ENCODE results near the gene LARP4B.
"Not testable (repeated sequence)": the region's sequence is repeated elsewhere in the genome, so short reads cannot be mapped to it uniquely, and the experiment has no call there.

LARP4B gene

DNA sequence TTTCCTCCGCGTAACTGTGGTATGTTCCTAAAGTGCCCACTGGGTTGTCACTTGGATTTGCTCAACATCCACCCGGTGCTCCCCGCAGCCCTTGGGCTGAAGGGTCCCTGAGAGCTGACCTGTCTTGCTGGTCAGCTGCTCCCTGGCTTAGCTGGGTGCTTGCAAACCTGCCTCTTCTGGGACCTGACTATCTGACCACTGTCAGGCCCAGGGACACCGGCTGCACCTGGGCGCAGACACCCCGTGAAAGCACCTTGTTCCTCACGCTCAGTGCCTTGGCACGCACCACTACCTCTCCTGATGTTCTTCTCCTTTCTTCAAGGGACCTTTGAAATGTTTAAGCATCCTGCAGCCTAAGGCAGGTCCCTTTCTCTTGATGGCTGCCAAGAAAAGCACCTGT lies 26.6 kb upstream of the LARP4B start:
- no peak for DNase-seq (ENCODE audit: low read depth in 3 of 3)

DNA sequence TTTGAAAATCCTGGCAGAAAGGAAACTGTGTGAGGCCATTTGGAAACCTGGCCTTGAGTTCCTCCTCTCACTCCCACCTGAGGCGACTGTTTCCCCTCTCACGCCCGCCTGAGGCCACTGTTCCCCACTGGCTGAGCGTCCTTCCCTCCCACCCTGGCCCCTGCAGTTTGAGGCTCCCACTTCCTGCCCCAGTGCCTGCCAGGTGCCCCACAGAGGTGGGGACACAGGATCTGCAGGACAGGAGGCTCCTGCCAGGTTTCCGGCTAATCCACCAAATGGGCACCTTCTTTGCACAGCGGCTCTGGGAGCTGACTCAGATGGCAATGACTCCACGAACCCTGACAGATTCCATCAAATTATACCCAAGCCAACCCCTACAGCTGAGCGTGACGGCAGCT lies 24.3 kb upstream of the LARP4B start:
- no peak for DNase-seq (ENCODE audit: low read depth in 3 of 3)

DNA sequence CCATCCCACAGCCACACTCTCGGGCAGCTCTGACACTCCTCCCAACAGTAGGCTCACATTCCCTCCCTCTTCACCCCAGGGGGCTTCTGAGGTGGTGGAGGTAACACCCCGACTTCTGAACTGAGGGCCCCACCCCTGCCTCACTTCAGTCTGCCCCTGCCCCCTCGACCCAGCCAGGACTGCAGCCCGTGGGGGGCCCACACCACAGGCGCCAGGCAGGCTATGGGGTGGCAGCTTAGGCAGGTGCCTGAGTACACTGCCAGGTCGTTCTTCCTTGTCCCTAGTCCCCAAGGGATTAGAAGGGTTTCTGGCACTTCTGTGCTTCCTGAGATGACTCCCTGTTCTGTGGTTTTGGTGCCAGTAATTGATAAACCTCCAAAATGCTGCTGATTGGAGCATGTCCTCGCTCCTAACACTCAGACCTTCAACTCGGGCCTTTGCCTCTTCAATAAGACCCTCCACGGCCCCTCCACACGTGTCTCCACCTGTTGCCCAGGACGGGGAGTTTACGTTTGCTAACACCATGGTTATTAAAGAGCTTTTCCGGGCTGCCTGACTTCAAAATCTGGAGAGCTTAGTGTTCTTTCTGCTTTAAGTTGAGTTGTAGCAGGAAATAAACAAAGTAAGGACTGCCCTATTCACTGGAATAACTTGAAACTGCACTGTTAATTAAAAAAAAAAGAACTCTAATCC lies 23.8 kb upstream of the LARP4B start:
- no peak for DNase-seq (ENCODE audit: low read depth in 3 of 3)

DNA sequence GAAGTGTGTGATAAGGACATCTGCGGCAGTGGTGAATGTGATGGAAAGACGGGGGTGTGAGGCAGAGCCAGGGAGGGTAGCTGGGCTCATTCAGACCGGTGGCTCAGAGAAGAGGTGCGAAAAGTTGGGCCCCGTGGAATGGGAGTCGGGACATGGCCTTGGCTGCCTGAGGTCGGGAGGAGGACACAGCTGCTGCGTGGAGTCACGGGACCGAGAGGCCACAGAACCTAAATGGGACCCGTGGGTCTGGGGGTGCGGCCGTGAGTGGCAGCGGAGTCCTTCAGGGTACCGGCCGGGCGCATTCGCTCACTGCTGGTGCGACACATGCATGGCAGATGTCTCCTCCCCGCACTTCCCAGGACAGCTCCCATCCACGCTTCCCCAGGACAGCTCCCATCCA lies 22.9 kb upstream of the LARP4B start:
- no peak for DNase-seq (ENCODE audit: low read depth in 3 of 3)

DNA sequence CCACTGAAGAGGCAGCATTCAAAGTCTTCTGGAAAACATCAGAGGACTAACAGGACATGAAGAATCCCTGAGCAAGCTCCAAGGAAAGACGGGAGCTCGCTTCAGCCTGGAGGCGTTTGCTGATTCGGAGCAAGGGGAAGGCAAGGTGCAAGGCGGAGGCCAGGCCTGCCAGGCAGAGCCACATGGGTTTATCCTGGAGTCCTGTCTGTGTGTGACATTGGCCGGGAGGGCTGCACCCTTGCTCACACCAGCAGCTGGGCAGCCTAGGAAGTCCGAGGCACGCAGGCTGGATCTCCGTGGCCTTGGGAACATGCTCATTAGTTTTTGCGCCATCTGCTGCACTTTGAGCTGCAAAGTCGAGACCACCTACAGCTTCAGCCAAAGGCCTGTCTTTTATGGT lies 22.3 kb upstream of the LARP4B start:
- DNase-seq (ENCODE audit: low read depth in 3 of 3): no peak

DNA sequence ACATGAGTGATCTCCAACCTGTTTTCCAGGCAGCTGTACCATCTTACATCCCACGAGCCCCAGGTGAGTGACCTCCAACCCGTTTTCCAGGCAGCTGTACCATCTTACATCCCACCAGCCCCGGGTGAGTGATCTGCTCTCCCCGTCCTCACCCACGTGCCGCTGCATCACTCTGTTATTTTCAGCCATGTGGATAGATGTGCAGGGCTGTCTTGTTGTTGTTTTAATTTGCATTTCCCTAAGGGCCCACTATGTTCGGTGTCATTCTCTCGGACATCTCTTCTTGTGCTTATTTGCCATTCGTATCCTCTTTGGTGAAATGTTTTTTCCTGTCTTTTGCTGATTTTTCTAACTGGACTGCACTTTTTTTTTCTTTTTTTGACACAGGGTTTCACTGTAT lies 17.9 kb upstream of the LARP4B start:
- no peak for DNase-seq (ENCODE audit: low read depth in 3 of 3)

DNA sequence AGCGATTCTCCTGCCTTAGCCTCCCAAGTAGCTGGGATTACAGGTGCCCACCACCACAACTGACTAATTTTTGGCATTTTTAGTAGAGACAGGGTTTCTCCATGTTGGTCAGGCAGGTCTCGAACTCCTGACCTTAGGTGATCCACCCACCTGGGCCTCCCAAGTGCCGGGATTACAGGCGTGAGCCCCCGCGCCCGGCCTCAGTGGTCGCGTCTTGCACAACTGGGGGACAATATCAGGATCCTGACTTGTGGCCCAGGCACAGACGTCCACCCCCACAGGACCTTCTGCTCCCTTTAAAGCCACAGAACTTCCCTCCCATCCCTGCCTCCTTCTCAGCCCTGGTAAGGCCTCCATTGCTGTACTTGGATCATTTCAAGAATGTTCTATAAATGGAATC lies 16.8 kb upstream of the LARP4B start:
- DNase-seq (ENCODE audit: low read depth in 3 of 3): no peak

DNA sequence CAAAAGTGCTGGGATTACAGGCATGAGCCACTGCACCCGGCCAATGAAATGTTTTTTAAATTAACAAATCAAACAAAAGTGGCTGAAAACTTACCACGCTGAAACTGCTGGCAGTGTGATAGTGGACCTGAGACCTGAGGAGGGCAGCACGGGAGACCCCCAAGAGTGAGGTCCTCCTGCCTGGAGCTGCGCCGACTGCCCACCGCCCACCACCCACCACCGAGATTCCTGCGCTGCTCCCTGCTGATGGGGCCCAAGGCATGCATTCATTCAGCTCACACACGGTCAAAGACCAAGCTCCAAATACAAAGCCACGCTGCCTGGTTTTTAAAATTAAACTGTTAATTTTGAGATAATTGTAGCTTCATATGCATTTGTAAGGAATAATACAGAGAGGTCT lies 16.4 kb upstream of the LARP4B start:
- DNase-seq (ENCODE audit: low read depth in 3 of 3): no peak

DNA sequence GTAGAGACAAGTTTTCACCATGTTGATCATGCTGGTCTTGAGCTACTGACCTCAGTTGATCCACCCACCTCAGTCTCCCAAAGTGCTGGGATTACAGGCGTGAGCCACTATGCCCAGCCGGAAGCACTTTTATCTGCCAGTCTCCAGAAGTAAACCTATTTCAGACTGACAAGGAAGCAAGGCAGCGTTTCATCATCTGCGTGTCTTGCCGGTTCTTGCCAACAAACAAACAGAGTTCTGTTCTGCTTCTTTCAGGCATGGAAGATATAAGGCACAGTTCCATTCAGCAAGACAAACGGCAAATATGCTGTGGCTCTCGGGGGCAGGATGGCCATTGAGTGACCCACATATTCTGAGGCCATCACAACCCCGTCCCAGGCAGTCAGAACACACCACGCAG lies 15.5 kb upstream of the LARP4B start:
- DNase-seq (ENCODE audit: low read depth in 3 of 3): no peak

DNA sequence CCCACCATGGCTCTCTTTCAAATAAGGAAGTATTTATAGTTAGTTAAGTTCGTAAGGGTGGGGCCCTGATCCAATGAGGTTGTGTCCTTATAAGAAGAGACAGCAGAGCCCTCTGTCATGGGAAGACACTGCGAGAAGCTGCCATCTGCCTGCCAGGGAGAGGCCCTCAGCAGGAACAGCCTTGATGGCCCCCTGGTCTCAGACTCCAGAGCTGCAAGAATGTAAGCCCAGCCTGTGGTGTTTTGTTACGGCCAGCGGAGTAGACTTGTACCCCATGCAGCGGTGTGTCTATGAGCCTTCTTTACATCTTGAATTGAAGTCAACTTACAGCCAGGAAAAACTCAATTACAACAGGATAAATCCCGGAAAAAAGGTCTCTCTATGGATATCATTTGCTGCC lies 14.3 kb upstream of the LARP4B start:
- no peak for DNase-seq (ENCODE audit: low read depth in 3 of 3)

DNA sequence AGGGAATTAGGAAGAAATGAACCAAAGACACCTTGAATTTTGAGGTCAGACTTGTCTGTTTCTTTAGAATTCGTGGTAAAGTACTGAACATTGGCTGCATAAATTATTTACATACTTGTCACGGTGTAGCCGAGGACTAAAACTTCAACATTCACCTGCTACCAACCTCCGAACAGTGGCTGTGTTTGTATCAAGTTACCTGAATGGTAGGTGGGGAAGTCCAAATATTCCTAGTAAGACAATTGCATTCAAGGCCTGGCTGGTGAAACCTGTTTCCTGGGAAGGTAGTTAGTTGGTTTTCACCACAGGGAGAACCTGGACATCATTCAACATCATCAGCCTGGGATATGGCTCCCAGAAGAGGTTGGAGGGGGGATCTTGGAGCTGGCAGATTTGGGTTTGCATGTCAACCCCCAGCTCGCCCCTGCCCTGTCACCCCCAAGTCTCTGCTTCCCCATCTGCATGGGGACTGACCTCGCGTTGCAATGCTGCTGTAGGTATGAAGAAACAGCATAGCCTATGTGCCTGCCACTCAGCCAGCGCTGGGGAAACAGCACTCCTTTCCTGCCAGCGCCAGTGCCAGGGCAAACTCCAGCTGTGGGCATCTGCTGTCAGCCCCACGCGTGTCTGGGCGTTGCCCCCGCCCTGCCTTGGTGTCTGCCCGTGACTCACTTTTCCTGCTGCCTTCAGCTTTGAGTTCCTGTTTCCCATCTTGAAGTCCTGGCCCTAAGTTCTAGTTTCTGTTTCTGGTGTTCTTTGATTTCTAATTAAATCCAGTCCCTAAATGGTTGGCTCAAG lies 12.7 kb upstream of the LARP4B start:
- DNase-seq (ENCODE audit: low read depth in 3 of 3): no peak

DNA sequence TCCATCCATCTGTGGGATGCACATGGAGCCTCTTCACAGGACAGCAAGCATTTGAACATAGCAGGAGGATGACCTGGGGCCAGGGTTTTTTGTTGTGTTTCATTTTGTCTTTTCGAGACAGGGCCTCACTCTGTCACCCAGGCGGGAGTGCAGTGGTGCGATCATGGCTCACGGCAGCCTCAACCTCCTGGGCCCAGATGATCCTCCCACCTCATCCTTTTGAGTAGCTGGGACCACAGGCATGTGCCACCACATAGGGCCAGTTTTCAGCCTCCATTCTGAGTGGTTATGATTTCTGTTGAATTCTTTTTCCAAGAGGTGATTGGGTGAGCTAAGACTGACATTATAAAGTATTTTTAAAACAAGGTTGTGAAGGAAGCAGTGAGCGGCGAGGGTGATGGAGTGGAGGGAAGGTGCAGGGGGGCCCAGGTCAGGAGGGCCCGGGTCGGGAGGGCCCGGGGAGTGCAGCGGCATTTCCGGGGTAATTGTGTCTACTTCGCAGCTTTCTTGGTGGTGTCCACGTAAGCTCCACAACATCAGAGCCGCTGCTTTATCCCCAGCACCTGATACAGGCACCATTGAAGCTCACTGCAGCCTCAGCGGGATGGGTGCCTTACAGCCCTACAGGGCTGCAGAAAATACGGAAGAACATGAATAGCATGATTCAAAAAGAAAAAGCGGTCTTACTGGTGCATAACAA lies 12.0 kb upstream of the LARP4B start:
- no peak for DNase-seq (ENCODE audit: low read depth in 3 of 3)

DNA sequence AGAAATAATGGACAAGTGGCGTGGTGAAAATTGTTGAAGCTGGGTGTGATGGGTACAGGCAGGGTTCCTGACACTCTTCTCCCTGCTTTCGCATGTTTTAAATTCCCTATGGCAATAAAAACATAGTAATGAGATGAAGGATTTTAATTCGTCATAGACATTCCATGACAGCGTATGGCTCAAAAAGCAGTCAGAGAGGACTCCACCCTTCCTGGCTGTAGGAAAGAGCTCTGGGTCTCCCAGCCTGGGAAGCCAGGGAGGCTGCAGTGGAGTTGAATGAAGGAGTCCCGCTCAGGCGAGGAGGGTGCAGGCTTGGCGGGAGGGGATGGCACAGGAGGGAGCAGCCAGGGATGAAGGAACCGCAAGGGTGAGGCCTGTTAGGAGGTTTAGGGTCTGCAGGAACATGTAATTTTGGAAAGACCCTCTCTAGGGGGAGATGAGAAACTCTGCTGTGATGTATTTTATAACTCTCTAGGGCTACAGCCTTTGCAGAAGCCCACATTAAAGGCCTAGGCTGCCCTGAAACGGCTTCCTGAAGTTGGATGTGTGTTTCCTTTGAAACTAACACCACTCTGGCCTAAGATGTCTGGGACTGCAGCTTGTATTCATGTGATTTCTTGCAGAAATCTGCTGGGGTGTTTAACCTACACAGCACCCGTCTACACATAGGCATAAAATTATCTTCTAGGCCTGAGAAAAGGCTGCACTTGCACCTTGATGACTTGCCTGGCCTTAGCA lies 7.6 kb upstream of the LARP4B start:
- no peak for DNase-seq (ENCODE audit: low read depth in 3 of 3)

DNA sequence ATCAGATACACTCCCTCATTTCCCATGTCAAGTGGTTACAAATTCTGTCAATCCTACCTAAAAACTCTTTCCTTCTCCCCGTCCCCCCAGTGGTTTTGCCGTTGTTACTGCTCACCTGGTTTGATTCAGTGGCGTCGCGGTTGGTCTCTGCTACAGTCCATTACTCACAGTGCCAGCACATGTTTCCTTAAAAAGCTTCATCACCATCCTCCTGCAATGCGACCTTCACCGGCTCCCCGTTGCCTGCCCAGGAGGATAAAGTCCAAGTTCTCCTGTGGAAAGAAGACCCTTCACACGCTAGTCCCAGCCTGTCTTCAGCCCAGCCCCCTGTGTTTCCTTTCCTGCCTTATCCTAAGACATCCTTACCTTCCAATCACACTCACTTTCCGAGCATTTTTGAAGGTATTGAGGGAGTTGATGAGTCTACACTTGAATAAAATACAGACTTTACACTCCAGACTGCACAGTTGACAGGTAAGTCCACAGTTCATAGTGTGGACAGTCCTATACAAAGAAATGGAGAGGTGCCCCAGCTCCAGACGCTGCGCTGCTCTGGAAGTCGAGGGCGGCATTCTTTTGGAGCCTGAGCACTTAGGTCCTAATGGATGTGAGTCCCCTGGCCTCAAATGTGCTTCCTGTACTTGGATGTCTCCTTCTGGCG lies 3.4 kb upstream of the LARP4B start:
- DNase-seq (ENCODE audit: low read depth in 3 of 3): no peak

DNA sequence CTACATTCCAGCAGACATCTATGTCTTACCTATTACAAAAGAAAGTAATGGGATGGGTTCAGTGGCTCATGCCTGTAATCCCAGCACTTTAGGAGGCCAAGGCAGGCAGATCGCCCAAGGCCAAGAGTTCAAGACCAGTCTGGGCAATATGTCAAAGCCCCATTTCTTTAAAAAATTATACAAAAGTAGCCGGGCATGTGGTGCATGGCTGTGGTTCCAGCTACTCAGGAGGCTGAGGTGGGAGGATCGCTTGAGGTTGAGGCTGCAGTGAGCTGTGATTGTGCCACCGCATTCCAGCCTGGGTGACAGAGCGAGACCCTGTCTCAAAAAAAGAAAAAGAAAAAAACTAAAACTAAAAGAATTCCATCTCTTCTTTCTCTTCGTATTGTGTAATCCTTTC lies 2.7 kb upstream of the LARP4B start:
- DNase-seq (ENCODE audit: low read depth in 3 of 3): not testable (repeated sequence)

DNA sequence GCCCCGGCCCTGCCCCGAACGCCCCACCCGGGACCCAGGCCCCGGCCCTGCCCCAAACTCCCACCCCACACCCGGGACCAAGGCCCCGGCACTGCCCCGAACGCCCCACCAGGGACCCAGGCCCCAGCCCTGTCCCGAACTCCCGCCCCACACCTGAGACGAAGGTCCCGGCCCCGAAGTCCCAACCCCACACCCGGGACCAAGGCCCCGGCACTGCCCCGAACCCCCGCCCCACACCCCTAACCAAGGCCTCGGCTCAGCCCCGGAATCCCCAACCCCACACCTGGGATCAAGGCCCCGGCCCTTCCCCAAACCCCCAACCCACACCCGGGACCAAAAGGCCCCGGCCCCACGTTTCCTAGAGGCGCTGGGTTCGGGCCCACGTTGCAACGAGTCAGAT lies 1.1 kb upstream of the LARP4B start:
- DNase-seq (ENCODE audit: low read depth in 3 of 3): no peak

DNA sequence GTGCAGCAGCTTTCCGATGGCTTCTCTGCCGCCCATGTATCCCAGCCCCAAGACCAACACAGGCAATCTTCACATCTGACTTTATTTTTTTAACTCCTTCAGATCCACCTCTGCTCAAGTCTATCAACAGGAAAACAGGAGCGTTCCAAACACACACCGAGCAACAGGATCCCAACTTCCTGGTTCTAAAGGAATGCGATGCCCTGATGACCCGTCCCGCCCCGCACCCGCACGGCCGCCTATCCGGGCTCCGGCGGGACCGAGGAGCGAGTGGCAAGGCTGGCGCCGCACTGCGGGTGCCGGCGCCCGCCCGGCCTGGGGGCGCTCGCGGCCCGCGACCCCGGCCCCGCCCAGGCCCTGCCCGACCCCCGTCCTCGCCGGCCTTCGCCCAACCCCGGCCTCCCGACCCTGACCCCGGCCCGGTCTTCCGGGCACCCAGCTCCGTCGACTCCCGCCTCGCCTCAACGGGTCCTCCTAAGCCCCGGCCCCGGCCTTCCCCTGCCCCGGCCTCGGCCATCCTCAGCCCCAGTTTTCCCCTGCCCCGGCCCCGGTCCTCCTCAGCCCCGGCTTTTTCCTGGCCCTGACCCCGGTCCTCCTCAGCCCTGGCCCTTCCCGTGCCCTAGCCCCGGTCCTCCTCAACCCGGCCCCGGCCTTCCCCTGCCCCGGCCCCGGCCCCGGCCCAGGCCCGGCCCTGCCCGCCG lies 730 bp downstream of the LARP4B start:
- DNase-seq (ENCODE audit: low read depth in 3 of 3): no peak

DNA sequence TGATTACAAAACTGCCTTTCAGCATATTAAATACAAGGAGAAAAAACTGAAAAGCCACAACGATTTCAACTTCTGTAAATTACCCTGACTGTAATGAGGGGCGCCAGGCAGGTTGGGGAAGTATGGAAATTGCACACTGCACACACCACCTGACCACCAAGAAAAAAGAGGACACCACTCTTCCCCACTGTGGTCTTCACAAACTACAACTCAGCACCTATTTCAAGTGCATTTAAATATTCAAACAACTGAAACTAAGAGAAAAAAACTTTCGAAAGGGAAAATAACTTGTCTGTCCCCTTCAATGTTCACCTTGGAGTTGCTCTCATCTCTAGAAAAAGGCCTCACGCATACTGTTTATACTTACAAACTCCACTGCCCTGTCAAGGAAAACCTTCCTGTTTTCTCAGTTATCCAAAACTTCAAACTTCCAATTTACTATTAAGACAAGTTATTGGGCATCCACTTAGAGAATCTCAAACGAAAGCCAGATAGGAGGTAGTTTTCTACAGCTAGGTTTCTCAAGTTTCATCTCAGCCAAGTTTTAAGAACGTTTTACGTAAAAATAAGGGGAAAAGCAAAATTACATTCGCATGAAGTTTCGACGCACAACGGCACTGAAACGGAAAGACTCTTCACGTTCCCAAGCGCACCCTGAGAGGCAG lies 1.4 kb downstream of the LARP4B start:
- DNase-seq (ENCODE audit: low read depth in 3 of 3): no peak

DNA sequence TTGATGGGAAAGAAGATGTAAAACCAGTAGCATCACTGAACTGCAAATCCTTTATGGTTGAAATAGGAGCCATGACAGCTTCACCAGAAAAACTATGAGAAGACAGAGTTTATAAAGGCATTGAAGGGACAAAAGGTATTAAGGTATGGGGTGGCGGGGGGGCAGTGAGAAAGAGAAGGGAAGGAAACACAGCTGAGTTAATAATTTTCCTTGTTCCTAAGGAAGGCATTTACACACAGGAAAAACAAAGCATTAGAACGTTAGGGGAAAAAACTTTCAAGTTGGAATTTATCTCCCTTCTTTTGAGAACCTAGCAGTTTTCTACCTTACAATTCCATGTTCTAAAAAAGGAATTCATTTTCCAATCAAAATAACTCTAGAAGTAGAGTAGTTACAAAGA lies 4.4 kb downstream of the LARP4B start:
- DNase-seq (ENCODE audit: low read depth in 3 of 3): no peak

DNA sequence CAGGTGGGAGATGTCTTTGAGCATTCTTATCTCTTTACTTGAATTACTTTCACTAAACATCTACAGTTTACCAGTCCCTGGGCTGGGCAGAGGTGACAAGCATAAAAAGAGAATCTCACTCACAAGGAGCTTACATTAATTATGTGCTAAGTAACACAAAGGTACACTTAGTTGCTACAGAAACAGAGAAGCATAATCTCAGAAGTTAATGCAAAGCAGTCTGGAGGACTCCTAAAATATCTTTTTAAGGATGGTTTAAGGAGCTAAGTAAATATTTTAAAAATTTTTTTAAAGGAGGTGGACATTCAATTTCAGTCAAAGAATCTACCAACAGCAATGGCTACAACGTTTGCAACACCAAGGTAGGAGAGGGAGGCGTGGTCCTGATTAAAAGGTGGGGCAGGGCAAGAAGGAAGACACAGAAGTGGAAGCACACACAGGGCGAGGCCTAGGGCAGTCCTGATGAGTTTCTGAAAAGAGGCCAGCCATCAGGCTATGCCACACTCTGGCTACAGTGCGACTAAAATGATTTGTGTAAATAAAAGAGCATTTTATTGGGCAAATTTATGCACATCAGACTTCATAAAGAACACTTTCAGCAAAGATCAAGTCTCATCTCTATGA lies 5.3 kb downstream of the LARP4B start:
- no peak for DNase-seq (ENCODE audit: low read depth in 3 of 3)

All from stimulated activated CD4-positive, alpha-beta T cell treated with anti-CD3 and anti-CD28 coated beads, TNF-alpha, amount 100 ng/mL, for 48 hours (primary cell).